Esophagus muscularis mucosa (tissue), 4 donors: ENCODE results near the gene NPAP1.
"Not testable (repeated sequence)": the region's sequence is repeated elsewhere in the genome, so short reads cannot be mapped to it uniquely, and the experiment has no call there.

Source experiments
- CTCF ChIP-seq, 3 experiments: fragments of 200-600 bp in 2 of 3; fragments of 450-650 bp in 1 of 3; sonication (generic) in 2 of 3; IDR thresholded peaks; one replicate each; pipeline ENCODE4 v1.5.1; 2017 to 2019; ENCODE audit warnings: antibody characterized with exemption in 3 of 3, mild to moderate bottlenecking in 2 of 3, moderate library complexity in 1 of 3
- EP300 ChIP-seq: sonication (generic); formaldehyde crosslinking; IDR thresholded peaks from one replicate; pipeline ENCODE4 v1.6.1; 2017; ENCODE audit warnings: antibody characterized with exemption
- POLR2A ChIP-seq: fragments of 450-650 bp; IDR thresholded peaks from one replicate; pipeline ENCODE4 v1.6.1; 2017; ENCODE audit warnings: antibody characterized with exemption, moderate library complexity, mild to moderate bottlenecking, low read depth

GRCh38 chr15:24682905-24683304 is 7.3 kb downstream of the NPAP1 start:
- TF ChIP-seq CTCF (IDR thresholded peaks at IDR 0.05); POLR2A; EP300: not testable (repeated sequence)
